ENCODE results near the gene NWD2. TPM values are rescaled to one million over a fixed set of nuclear protein-coding genes. Genes with fewer than 3 reads are reported as not detected.

Gene NWD2
- total RNA-seq, 1 experiment from 2014 or later, result not detected

GRCh38 chr4:37465845-37466244 lies 221.3 kb downstream of the NWD2 start:
- no peak for DNase-seq (ENCODE audit: low read depth)

- DNase-seq (ENCODE audit: low read depth), result no peak
Measured at GRCh38 chr4:37467223-37467622, 222.7 kb downstream of the NWD2 start.

- DNase-seq (ENCODE audit: low read depth), result no peak
Measured at GRCh38 chr4:37467824-37468223, 223.3 kb downstream of the NWD2 start.

- no peak for DNase-seq (ENCODE audit: low read depth)
Measured at GRCh38 chr4:37469286-37469685, 224.7 kb downstream of the NWD2 start.

GRCh38 chr4:37470245-37470644 lies 225.7 kb downstream of the NWD2 start:
- DNase-seq (ENCODE audit: low read depth), result no peak

DNA sequence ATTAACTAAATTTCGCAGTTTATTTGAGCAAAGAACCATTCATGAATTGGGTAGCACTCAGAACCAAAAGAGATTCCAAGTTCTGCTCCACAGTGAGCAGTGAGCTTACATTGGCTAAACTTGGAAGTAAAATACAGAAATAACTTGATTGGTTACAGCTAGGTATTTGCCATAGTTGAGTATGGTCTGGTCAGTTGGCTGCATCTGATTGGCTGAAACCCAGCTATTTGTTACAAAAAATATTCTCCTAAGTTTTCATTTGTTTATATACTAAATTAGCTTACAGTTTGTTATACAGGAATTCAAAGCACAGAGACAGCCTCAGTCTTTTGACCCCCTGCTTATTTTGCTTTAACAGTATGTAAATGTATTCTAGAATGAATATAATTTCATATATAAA lies 226.6 kb downstream of the NWD2 start:
- DNase-seq (ENCODE audit: low read depth), result no peak

GRCh38 chr4:37471971-37472370 lies 227.4 kb downstream of the NWD2 start:
- DNase-seq (ENCODE audit: low read depth), result no peak

- no peak for DNase-seq (ENCODE audit: low read depth)
Measured at GRCh38 chr4:37473807-37474206, 229.3 kb downstream of the NWD2 start.

- no peak for DNase-seq (ENCODE audit: low read depth)
Measured at GRCh38 chr4:37475087-37475486, 230.5 kb downstream of the NWD2 start.

DNA sequence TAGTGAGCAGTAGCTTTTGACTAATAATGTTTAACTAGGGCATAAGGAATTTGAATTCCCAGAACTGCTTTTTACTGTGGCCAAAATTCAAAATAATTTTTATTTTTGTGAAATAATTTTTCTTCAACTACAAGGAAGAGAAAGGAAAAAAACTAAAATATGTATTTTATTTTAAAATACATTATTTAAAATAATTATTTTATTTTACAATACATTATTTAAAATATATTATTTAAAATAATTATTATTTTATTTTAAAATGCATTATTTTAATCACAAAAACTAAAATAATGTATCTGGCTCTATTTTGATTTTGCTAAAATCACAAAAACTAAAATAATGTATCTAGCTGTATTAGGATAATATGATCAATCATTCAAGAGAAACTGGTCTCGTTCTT lies 231.2 kb downstream of the NWD2 start:
- DNase-seq (ENCODE audit: low read depth), result no peak

- no peak for DNase-seq (ENCODE audit: low read depth)
Measured at GRCh38 chr4:37476256-37476655, 231.7 kb downstream of the NWD2 start.

GRCh38 chr4:37476691-37477090 lies 232.1 kb downstream of the NWD2 start:
- no peak for DNase-seq (ENCODE audit: low read depth)

GRCh38 chr4:37477126-37477525 lies 232.6 kb downstream of the NWD2 start:
- DNase-seq (ENCODE audit: low read depth), result no peak

GRCh38 chr4:37478151-37478550 lies 233.6 kb downstream of the NWD2 start:
- no peak for DNase-seq (ENCODE audit: low read depth)

DNA sequence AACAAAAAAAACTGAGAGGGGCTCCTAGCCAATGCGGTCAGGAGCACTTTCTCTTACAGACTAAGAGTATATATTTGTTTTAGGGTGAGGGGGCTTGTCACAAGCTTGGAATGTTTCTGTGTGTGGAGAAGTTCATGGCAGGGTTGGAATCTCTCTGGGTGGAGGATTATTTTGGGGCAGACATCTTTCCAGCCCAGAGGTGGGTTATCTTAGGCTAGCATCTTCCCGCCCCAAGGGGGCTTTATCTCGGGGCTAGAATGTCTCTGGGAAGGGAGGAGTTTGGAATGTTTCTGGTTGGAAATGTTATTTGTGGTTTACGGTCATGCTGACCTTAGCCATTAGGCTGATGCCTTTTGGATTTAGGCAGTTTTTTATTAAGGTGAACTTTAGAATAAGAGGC lies 236.0 kb downstream of the NWD2 start:
- no peak for DNase-seq (ENCODE audit: low read depth)

GRCh38 chr4:37481547-37482122 lies 237.1 kb downstream of the NWD2 start:
- DNase-seq (ENCODE audit: low read depth), result no peak

- no peak for DNase-seq (ENCODE audit: low read depth)
Measured at GRCh38 chr4:37482236-37482913, 237.8 kb downstream of the NWD2 start.

DNA sequence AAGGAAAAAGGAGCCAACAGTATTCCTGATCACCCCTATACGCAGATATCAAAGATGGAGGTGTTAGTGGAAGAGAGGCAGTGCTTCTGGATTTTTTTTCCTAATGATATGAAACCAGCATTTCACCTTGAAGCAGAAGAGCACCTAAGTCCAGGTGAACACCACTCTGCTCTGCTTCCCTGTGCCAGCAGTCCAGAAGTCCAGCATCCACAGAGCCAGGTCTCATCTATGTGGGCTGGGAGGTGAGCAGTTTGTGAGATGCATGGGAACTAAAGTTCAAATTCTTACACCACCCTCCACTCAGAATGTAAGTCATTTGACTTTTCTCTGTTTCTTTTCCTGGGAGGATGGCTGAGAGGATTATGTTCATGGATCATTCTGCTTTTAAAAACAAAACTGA lies 239.1 kb downstream of the NWD2 start:
- DNase-seq (ENCODE audit: low read depth), result no peak

DNA sequence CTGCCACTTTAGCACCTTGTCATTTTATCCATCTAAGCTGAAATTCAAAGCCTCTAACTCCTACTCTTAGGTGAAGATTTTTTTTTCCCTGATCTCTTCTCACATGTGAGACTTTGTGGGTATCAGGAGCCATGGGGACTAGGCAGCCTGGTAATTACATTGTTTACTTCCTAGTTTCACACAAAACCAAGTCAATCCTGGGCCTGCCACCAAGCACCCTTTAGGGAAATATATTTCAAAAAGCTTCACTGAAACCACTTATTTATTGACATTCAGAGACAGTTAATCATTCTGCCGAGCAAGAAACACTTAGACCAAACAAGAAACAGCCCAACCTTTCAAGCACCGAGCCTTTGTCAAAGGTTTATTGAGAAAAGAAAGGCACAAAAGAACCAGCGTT lies 241.6 kb downstream of the NWD2 start:
- no peak for DNase-seq (ENCODE audit: low read depth)

DNA sequence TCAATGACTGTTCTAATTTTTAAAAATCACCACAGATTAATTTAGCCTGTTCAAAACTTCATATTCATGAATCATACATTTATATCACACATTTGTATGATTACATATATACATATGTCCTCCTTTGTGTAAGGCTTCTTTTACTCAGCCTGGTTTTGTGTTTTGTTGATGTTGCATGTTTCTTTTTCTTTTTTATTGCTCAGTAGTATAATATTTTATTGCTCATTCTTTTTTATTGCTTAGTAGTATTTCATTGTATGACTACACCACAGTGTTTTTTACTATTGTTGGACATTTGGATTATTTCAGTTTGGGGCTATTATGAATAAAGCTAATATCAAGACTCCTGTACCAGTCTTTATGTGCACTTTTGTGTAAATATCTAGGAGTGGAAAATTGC lies 243.1 kb downstream of the NWD2 start:
- no peak for DNase-seq (ENCODE audit: low read depth)

- no peak for DNase-seq (ENCODE audit: low read depth)
Measured at GRCh38 chr4:37489697-37490096, 245.2 kb downstream of the NWD2 start.

DNA sequence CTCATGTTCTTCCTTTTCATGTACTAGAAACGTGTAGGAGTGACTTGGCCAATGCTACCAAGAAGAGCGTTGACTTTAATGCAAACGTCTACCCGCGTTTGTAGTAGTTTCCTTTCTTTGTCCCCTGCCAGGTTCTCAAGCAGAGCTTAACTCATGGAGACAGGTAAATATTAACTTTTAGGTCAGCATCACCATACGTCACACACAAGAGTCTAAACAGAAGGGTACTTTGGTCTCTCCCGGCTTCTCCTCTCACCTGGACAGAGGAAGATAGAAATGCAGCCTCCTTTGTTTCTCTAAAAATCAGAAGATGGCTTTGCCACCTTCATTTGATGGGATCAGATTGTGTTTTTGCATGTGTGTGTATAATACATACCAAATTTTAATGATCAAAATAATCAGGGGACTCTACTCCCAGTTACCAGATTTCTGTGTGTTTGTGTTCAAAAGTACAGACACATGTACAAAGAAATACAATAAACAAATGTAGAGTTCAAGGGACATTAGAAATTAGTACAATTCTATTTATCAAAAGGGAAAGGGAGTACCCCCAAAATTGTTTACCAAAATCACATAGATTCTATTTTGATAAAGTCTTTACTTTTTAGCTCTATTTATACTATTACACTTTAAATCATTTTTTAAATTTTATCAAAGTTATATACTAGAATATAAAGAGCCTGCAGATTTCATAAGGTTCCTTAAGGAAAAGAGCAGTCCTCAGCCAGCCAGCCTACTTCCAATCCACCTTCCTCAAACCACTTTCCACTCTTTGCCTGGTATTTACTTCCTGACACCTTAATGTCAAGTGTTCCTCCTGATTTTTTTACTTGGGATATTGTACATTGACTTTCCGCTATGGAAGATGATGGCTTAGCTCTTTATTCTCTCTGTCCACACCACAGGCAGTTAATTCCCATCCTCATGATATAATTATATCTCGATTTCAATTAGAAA lies 246.1 kb downstream of the NWD2 start:
- DNase-seq (ENCODE audit: low read depth), result no peak

Data from HT1080 (cell line).